ENCODE data around the gene RASL10A.

DNA sequence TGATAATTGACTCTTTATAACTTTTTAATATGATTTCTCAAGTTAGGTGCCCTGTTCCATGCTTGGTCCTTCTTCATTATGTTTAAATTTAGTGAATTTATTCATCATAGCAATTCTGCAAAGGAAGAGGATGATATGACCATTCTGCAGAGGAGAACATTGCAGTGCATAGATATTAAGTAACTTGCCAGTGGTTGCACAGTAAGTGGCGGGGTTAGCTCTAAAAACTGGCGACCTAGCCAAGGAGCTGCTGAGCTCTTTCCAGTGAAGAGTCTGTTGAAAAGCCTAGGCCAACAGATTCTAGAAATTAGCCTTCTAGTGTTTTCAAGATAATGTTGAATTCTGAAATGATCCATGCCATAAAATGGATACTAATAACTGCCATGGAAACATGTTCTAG is 42.9 kb downstream of the RASL10A start:
- TF ChIP-seq, protein P1, sequence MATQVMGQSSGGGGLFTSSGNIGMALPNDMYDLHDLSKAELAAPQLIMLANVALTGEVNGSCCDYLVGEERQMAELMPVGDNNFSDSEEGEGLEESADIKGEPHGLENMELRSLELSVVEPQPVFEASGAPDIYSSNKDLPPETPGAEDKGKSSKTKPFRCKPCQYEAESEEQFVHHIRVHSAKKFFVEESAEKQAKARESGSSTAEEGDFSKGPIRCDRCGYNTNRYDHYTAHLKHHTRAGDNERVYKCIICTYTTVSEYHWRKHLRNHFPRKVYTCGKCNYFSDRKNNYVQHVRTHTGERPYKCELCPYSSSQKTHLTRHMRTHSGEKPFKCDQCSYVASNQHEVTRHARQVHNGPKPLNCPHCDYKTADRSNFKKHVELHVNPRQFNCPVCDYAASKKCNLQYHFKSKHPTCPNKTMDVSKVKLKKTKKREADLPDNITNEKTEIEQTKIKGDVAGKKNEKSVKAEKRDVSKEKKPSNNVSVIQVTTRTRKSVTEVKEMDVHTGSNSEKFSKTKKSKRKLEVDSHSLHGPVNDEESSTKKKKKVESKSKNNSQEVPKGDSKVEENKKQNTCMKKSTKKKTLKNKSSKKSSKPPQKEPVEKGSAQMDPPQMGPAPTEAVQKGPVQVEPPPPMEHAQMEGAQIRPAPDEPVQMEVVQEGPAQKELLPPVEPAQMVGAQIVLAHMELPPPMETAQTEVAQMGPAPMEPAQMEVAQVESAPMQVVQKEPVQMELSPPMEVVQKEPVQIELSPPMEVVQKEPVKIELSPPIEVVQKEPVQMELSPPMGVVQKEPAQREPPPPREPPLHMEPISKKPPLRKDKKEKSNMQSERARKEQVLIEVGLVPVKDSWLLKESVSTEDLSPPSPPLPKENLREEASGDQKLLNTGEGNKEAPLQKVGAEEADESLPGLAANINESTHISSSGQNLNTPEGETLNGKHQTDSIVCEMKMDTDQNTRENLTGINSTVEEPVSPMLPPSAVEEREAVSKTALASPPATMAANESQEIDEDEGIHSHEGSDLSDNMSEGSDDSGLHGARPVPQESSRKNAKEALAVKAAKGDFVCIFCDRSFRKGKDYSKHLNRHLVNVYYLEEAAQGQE (IDR thresholded peaks at IDR 0.05; ENCODE audit: unreplicated experiment): no peak
- TF ChIP-seq POLR2AphosphoS5 (IDR thresholded peaks at IDR 0.05; ENCODE audit: low read depth) (no peak), CREB1 (CRISPR knock-in tag; IDR thresholded peaks at IDR 0.05; ENCODE audit: low read depth) (no peak), EZH2phosphoT487 (IDR thresholded peaks at IDR 0.05; ENCODE audit: unreplicated experiment) (no peak), ZNF331 (CRISPR knock-in tag; IDR thresholded peaks at IDR 0.05; ENCODE audit: low read depth) (no peak), EZH2 (IDR thresholded peaks at IDR 0.05; ENCODE audit: low read depth, unreplicated experiment) (no peak), JUNB (IDR thresholded peaks at IDR 0.05; ENCODE audit: unreplicated experiment) (no peak), NANOG (IDR thresholded peaks at IDR 0.05; ENCODE audit: borderline replicate concordance) (no peak)
- TF ChIP-seq, protein P2, sequence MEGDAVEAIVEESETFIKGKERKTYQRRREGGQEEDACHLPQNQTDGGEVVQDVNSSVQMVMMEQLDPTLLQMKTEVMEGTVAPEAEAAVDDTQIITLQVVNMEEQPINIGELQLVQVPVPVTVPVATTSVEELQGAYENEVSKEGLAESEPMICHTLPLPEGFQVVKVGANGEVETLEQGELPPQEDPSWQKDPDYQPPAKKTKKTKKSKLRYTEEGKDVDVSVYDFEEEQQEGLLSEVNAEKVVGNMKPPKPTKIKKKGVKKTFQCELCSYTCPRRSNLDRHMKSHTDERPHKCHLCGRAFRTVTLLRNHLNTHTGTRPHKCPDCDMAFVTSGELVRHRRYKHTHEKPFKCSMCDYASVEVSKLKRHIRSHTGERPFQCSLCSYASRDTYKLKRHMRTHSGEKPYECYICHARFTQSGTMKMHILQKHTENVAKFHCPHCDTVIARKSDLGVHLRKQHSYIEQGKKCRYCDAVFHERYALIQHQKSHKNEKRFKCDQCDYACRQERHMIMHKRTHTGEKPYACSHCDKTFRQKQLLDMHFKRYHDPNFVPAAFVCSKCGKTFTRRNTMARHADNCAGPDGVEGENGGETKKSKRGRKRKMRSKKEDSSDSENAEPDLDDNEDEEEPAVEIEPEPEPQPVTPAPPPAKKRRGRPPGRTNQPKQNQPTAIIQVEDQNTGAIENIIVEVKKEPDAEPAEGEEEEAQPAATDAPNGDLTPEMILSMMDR (conservative IDR thresholded peaks at IDR 0.05; ENCODE audit: low read depth in 2 of 2): no peak
- TF ChIP-seq, protein P3, sequence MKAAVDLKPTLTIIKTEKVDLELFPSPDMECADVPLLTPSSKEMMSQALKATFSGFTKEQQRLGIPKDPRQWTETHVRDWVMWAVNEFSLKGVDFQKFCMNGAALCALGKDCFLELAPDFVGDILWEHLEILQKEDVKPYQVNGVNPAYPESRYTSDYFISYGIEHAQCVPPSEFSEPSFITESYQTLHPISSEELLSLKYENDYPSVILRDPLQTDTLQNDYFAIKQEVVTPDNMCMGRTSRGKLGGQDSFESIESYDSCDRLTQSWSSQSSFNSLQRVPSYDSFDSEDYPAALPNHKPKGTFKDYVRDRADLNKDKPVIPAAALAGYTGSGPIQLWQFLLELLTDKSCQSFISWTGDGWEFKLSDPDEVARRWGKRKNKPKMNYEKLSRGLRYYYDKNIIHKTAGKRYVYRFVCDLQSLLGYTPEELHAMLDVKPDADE (IDR thresholded peaks at IDR 0.05): no peak

Data from GM23338 (cell line).